Upper lobe of right lung (tissue), 1 donor: ENCODE data around the gene RAP1GAP2. TPM values are rescaled to one million over a fixed set of nuclear protein-coding genes. Genes with fewer than 3 reads are reported as not detected.

Experiments used
- ATAC-seq: fragments of 200-7000 bp; cut with Tn5 transposase; one replicate; pipeline ENCODE4 v1.9.1; 2020; ENCODE audit warnings: mild to moderate bottlenecking, moderate library complexity
- DNase-seq: peaks from one replicate; pipeline ENCODE4 v3.0.0-alpha.2; 2020
- H3K27ac ChIP-seq: fragments of 200-600 bp; one replicate; pipeline ENCODE4 v1.8.0; 2022
- H3K27me3 ChIP-seq: fragments of 200-600 bp; one replicate; pipeline ENCODE4 v1.8.0; 2022; ENCODE audit warnings: mild to moderate bottlenecking
- H3K36me3 ChIP-seq: fragments of 200-600 bp; one replicate; pipeline ENCODE4 v1.8.0; 2022
- H3K4me1 ChIP-seq: fragments of 200-600 bp; one replicate; pipeline ENCODE4 v1.8.0; 2022
- H3K4me3 ChIP-seq: fragments of 200-600 bp; one replicate; pipeline ENCODE4 v1.8.0; 2022; ENCODE audit warnings: mild to moderate bottlenecking
- H3K9me3 ChIP-seq: fragments of 200-600 bp; one replicate; pipeline ENCODE4 v1.8.0; 2022
- intact Hi-C: fragments of 100-400 bp; cut with DNase I; formaldehyde crosslinking; loops from one replicate; pipeline ENCODE4 v1.11.0; 2022
- total RNA-seq: library from RNA; stranded (reverse); fragmentation: NEBNext Ultra II Directional; extraction: Animal tissue kit (Norgen Biotek cat#: 25700); gene quantifications from one replicate; pipeline ENCODE4 v1.2.1, GENCODE V29; 2021
- TF ChIP-seq, protein P1 (sequence below): fragments of 200-600 bp; IDR thresholded peaks from one replicate; pipeline ENCODE4 v1.8.0; 2022; ENCODE audit warnings: antibody characterized with exemption
- donor health status: DM: no; HTN: yes; CAD: no; lungs with severe emphysema.

Gene RAP1GAP2
- total RNA-seq, 1 donor from 2014 or later: 16.1 TPM

DNA sequence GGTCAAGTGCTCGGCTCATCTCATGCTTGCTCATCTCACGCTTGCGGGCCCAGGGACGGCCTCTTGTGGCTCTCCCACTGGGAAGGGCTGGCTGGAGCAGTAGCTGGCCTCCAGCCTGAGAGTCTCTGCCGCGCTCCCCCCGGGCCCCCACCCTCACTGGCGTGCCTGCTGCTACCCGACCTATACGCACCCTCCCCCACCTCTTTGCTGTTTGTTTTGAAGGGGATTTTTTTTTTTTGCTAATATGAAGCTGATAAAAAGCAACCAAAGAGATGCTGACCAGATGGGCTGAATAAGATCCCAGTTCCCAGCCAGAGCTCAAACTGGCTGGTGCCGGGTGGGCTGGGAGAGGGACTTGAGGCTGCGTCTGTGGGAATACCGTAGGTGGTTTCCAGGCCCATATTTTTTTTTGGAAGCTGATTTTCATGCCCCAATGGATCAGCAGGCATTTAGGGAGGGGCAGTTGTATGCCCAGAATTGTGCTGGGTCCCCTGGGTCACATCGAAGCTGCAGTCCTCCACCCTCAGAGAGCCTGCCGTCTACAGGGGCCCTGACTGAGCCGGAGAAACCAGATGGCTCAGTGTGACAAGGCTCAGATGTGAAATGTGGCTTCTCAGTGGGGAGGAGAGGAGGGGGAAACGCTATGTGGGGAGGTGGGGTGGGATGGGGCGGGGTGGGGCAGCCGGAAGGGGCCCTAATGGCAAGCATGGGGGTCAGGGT, 115.0 kb downstream of the RAP1GAP2 start:
- intact Hi-C loops: no loop called here
- DNase-seq (no peak), ATAC-seq (no peak)
- TF ChIP-seq, protein P1, sequence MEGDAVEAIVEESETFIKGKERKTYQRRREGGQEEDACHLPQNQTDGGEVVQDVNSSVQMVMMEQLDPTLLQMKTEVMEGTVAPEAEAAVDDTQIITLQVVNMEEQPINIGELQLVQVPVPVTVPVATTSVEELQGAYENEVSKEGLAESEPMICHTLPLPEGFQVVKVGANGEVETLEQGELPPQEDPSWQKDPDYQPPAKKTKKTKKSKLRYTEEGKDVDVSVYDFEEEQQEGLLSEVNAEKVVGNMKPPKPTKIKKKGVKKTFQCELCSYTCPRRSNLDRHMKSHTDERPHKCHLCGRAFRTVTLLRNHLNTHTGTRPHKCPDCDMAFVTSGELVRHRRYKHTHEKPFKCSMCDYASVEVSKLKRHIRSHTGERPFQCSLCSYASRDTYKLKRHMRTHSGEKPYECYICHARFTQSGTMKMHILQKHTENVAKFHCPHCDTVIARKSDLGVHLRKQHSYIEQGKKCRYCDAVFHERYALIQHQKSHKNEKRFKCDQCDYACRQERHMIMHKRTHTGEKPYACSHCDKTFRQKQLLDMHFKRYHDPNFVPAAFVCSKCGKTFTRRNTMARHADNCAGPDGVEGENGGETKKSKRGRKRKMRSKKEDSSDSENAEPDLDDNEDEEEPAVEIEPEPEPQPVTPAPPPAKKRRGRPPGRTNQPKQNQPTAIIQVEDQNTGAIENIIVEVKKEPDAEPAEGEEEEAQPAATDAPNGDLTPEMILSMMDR: no peak
- no peaks in the 10 kb centered on the region for H3K36me3 ChIP-seq
- H3K27ac ChIP-seq: no peak overlapping the region
- no peaks in the 10 kb centered on the region for H3K27me3 ChIP-seq
- no peaks in the 10 kb centered on the region for H3K4me1 ChIP-seq
- no peaks in the 10 kb centered on the region for H3K9me3 ChIP-seq
- no peak overlapping the region for H3K4me3 ChIP-seq

GRCh38 chr17:2911755-2912111, 115.5 kb downstream of the RAP1GAP2 start:
- TF ChIP-seq, protein P1: no peak
- no peak overlapping the region for H3K27ac ChIP-seq
- DNase-seq: no peak

GRCh38 chr17:2912754-2913153, 116.5 kb downstream of the RAP1GAP2 start:
- Histone ChIP-seq H3K9me3 (no peaks in the 10 kb centered on the region), H3K27me3 (no peaks in the 10 kb centered on the region), H3K4me3 (no peak overlapping the region), H3K4me1 (no peaks in the 10 kb centered on the region), H3K27ac (no peak overlapping the region), H3K36me3 (no peaks in the 10 kb centered on the region)
- DNase-seq (no peak), ATAC-seq (no peak)
- intact Hi-C loops: no loop called here
- TF ChIP-seq, protein P1: no peak

More at GRCh38 chr17:2911755-2912111, 115.5 kb downstream of the RAP1GAP2 start:
- no peaks in the 10 kb centered on the region for H3K27me3 ChIP-seq
- intact Hi-C loops: no loop called here
- H3K4me1 ChIP-seq: no peaks in the 10 kb centered on the region
- no peaks in the 10 kb centered on the region for H3K36me3 ChIP-seq
- no peaks in the 10 kb centered on the region for H3K9me3 ChIP-seq
- no peak for ATAC-seq
- H3K4me3 ChIP-seq: no peak overlapping the region

GRCh38 chr17:2916461-2916860, 120.2 kb downstream of the RAP1GAP2 start:
- no peak overlapping the region for H3K27ac ChIP-seq
- H3K36me3 ChIP-seq: no peaks in the 10 kb centered on the region
- no peaks in the 10 kb centered on the region for H3K4me1 ChIP-seq
- no peaks in the 10 kb centered on the region for H3K9me3 ChIP-seq
- no peak for DNase-seq
- no peak overlapping the region for H3K4me3 ChIP-seq
- no peaks in the 10 kb centered on the region for H3K27me3 ChIP-seq
- intact Hi-C loops: no loop called here
- no peak for ATAC-seq
- TF ChIP-seq, protein P1: no peak

DNA sequence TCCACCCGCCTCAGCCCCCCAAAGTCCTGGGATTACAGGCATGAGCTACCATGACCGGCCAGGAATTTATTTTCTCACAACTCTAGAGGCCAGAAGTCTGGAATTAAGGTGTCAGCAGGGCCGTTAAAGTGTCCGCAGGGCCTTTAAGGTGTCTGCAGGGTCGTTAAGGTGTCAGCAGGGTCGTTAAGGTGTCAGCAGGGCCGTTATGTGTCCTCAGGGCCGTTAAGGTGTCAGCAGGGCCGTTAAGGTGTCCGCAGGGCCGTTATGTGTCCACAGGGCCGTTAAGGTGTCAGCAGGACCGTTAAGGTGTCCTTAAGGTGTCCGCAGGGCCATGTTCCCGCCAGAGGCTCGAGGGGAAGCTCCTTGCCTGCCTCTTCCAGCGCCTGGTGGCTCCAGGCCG, 125.2 kb downstream of the RAP1GAP2 start:
- no peaks in the 10 kb centered on the region for H3K36me3 ChIP-seq
- H3K27me3 ChIP-seq: no peaks in the 10 kb centered on the region
- H3K4me1 ChIP-seq: no peaks in the 10 kb centered on the region
- intact Hi-C loops: no loop called here
- H3K4me3 ChIP-seq: no peak overlapping the region
- H3K27ac ChIP-seq: no peak overlapping the region
- DNase-seq: no peak
- TF ChIP-seq, protein P1: no peak
- H3K9me3 ChIP-seq: no peaks in the 10 kb centered on the region
- no peak for ATAC-seq

DNA sequence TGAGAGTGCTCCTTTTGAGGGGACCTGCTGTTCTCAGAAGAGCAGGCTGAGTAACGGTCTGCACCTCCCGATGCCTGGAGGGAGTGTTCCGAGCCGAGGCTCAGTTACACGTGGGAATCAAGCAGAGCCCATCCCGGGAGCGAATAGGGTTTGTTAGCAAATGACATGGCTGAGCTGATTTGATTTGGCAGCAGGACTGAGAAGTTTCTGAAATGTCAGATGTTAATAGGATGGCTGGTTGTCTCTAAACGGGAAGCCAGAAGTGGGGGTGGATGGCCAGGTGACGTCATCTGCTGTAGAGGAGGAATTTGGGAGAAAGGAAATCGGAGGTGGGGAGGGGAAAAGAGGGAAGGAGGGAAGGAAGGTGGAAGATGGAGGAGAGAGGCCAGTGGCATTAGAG, 128.0 kb downstream of the RAP1GAP2 start:
- intact Hi-C loops: no loop called here
- Histone ChIP-seq H3K36me3 (no peaks in the 10 kb centered on the region), H3K27me3 (no peaks in the 10 kb centered on the region), H3K4me3 (no peak overlapping the region), H3K27ac (no peak overlapping the region), H3K4me1 (no peaks in the 10 kb centered on the region), H3K9me3 (no peaks in the 10 kb centered on the region)
- TF ChIP-seq, protein P1: no peak
- DNase-seq (no peak), ATAC-seq (no peak)
